Activated T-cell treated with anti-CD3 and anti-CD28 coated beads, Interleukin-2, amount 50 U/mL, for 4 hours (primary cell): ENCODE results near the gene ANKRD44. TPM values are rescaled to one million over a fixed set of nuclear protein-coding genes. Genes with fewer than 3 reads are reported as not detected.

ENCODE experiments used
- ATAC-seq, 2 donors: fragments of 200-7000 bp; cut with Tn5 transposase; one replicate each; pipeline ENCODE4 v1.10.0; 2021
- DNase-seq: peaks from one replicate; pipeline ENCODE4 v3.0.0-alpha.2; 2020
- H3K27me3 Mint-ChIP-seq: one replicate; pipeline ENCODE4 v1.8.0; 2021; ENCODE audit warnings: low read depth, mixed read lengths
- H3K36me3 Mint-ChIP-seq: one replicate; pipeline ENCODE4 v1.8.0; 2022; ENCODE audit warnings: mixed read lengths; ENCODE audit not compliant: insufficient read depth
- H3K4me1 Mint-ChIP-seq: one replicate; pipeline ENCODE4 v1.8.0; 2021; ENCODE audit warnings: low read depth, mixed read lengths
- H3K4me3 Mint-ChIP-seq: one replicate; pipeline ENCODE4 v1.8.0; 2021; ENCODE audit warnings: mild to moderate bottlenecking, moderate library complexity, mixed read lengths
- H3K9me3 Mint-ChIP-seq: one replicate; pipeline ENCODE4 v1.8.0; 2021; ENCODE audit warnings: mixed read lengths
- total RNA-seq, 3 donors: library from RNA; stranded (reverse); gene quantifications; one replicate each; pipeline ENCODE4 v1.2.1, GENCODE V29; 2021

ANKRD44 gene
- total RNA-seq, 3 donors from 2014 or later = 75.0 to 91.5 (median 78.3) TPM

DNA sequence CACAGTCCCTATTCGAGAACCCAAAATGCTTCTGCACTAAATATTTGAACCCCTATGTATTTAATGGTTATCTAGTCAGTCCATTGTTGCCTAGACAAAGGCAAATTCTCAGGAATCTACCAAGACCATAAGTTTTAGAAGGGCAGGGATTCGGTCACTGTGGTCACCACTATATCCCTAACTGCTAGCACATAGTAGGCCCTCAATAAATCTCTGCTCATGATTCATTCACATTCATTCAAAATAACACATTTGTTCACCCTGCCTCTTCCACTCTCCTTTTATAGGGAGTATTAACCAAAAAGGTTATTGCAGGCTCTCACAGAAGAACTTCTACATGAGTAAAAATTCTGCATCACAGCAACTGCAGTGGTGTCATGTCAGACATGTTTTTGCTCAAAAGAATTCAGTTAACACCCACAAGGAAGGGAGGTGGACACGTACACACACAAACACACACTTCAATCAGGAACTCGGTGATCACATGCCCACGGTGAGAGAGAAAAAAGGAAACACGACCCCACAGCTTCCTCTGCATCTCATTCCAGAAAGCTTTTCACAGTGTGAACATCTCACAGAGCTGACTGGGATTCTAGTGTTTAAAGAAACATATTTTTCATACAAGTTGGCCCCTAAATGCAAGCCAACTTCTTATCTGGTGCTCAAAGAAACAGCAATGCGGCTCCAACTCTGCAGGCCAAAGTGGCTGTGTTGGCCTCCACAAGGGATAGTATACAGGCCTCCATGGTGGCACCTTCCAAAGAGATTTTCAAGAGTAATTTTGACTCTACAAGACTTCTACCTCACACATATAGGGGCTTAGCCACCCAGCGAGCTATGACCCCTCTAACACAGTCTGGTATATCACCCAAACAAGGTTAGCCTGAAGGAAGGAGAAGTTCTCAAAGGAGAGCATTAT is 98.0 kb downstream of the ANKRD44 start:
- ATAC-seq (no peak), DNase-seq (no peak)
- peaks cover 2% of the 10 kb centered on the region for H3K36me3 Mint-ChIP-seq
- peak overlapping the region; percentile 62 for H3K4me3 Mint-ChIP-seq
- peaks cover 98% of the 10 kb centered on the region for H3K4me1 Mint-ChIP-seq
- no peaks in the 10 kb centered on the region for H3K9me3 Mint-ChIP-seq
- H3K27me3 Mint-ChIP-seq = no peaks in the 10 kb centered on the region

DNA sequence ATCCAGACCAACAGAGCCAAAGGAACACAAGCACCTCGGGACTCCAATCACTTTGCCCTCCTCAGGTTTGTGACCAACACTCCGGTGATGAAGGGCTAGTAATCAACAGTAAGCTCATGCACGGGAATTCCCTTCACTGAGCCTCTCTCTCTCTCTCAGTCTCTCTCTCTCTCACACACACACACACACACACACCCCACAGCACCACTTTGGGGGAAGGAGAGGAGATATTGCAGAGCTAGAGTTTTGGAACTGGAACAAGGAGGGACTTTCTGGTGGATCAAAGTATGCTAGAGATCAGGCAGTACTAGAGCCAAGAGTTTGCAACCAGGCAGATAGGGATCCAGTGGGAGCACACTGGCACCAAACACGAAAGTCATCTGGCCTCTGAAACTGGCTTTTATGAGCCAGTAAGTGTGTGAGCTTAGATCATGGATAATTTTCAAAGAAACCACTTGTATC is 98.7 kb downstream of the ANKRD44 start:
- Mint-ChIP-seq H3K27me3 (no peaks in the 10 kb centered on the region), H3K9me3 (no peaks in the 10 kb centered on the region), H3K4me3 (peak overlapping the region; percentile 43), H3K4me1 (peaks cover 98% of the 10 kb centered on the region), H3K36me3 (peaks cover 2% of the 10 kb centered on the region)
- DNase-seq = peak; percentile 35
- ATAC-seq = peak; percentile 44 to 57

DNA sequence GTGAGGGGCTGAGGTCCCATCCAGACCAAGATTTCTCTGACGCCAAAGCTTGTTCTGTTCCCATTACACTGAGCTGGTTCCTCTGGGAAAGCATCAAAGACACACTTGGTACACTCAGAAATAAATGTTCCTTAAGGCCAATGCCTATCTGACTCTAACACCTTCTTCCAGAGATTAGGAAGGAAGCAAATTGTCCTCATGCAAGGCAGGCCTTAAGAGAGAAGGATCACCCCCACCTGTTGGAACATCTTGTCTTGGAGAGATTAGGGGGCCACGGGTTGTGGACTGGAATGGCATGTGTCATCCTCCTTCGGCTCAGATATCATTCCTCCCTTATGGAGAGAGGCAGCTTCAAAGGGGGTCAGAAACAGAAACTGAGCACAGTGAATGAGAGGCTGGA is 100.2 kb downstream of the ANKRD44 start:
- no peaks in the 10 kb centered on the region for H3K27me3 Mint-ChIP-seq
- no peak for DNase-seq
- peak overlapping the region; percentile 59 for H3K4me3 Mint-ChIP-seq
- peaks cover 6% of the 10 kb centered on the region for H3K36me3 Mint-ChIP-seq
- peaks cover 98% of the 10 kb centered on the region for H3K4me1 Mint-ChIP-seq
- H3K9me3 Mint-ChIP-seq = no peaks in the 10 kb centered on the region
- ATAC-seq = no peak

DNA sequence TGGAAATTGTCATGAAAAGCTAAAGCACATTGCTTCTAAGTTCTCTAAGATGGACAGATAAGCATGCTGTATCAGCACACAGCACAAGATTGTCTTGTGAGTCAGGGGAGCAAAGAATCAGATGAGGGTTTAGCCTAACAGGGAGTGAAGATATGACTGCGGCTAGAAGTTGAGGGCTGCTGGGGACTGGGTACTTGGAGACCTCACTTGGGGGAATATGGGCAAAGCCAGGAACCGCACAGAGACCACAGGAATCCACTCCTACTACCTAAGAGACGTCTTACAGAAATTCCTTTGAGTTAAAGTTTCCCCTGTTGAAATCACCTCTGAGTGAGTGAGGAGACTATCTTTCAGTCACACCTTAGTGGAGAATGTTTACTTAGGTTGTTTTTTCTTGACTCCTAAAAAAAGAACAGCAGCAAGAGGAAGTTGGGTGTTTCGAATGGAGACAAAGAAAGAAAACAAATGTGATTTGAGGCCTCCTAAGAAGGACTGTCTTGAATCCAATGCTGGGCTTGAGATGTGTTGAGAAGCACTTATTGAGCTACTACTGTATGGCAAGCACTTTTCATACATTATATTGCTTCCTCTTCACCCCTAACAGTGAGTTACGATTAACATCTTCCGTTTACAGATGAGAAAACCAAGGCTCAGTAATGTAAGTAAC is 100.7 kb downstream of the ANKRD44 start:
- DNase-seq (peak; percentile 39), ATAC-seq (peak; percentile 56 to 63)
- H3K9me3 Mint-ChIP-seq = no peaks in the 10 kb centered on the region

DNA sequence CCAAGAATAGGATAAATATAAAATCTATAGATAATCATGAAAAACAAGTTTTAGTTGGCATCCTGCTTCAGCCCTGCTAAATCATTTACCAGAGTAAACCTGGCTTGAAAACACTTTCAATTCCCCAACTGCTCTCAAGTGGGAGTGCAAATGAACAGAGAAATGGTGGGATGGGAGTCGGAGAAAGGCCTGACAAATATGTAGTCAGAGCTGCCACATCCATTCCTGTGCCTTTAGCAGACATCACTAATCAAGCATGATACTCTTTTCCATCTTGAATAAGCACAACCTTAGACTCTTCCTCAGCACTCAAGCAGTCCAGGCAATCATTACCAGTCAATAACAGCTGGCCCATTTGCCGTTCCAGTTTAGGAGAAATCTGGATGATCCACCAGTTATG is 101.3 kb downstream of the ANKRD44 start:
- H3K9me3 Mint-ChIP-seq = no peaks in the 10 kb centered on the region
- H3K4me3 Mint-ChIP-seq = peak overlapping the region; percentile 59
- peaks cover 7% of the 10 kb centered on the region for H3K36me3 Mint-ChIP-seq
- no peak for DNase-seq
- H3K27me3 Mint-ChIP-seq = no peaks in the 10 kb centered on the region
- ATAC-seq = no peak
- H3K4me1 Mint-ChIP-seq = peaks cover 98% of the 10 kb centered on the region

More for the DNA sequence above, 100.7 kb downstream of the ANKRD44 start:
- H3K4me1 Mint-ChIP-seq = peaks cover 98% of the 10 kb centered on the region
- H3K27me3 Mint-ChIP-seq = no peaks in the 10 kb centered on the region
- peak overlapping the region; percentile 59 for H3K4me3 Mint-ChIP-seq
- peaks cover 7% of the 10 kb centered on the region for H3K36me3 Mint-ChIP-seq

DNA sequence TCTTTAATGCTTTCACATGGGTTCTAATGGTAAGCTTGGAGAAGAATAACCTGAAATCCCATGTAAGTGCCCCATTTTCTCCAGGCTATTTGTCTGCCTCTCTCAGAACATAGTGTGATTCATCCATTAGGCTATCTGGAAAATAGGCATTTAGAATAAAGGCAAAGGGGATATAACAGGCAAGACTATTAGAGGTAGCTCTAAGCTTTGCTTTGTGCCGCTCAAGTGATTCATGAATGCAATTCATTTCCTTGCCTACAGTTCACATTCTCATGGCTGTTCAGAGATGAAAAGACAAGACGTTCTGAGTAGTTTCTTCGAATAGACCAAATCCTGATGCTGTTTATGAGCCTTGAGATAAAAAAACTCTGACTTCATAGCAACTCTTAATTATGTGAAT is 101.7 kb downstream of the ANKRD44 start:
- Mint-ChIP-seq H3K4me3 (peak overlapping the region; percentile 59), H3K4me1 (peaks cover 94% of the 10 kb centered on the region), H3K9me3 (no peaks in the 10 kb centered on the region), H3K36me3 (peaks cover 7% of the 10 kb centered on the region), H3K27me3 (no peaks in the 10 kb centered on the region)
- ATAC-seq (peak; percentile 10 to 14), DNase-seq (no peak)

DNA sequence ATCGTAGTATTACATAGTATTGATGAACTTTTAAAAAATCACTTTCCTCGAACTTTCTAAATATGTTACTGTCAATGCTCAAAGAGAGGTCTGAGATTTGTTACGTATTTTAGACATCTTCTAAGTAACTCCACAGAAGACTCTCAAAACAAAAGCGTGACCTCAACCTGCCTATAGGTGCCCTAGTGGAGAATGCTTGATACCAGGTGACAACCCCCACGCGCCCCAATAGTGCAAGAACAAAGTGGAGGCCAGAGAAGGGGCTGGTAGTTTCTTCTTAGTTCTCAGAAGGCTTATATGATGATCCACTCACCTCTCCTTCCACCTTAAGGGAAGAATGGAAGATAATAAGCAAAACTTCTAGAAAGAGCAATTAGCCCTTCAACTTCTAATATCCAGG is 102.6 kb downstream of the ANKRD44 start:
- Mint-ChIP-seq H3K27me3 (no peaks in the 10 kb centered on the region), H3K4me3 (peak overlapping the region; percentile 38), H3K9me3 (no peaks in the 10 kb centered on the region), H3K4me1 (peaks cover 93% of the 10 kb centered on the region), H3K36me3 (peaks cover 14% of the 10 kb centered on the region)
- no peak for DNase-seq
- ATAC-seq = no peak

DNA sequence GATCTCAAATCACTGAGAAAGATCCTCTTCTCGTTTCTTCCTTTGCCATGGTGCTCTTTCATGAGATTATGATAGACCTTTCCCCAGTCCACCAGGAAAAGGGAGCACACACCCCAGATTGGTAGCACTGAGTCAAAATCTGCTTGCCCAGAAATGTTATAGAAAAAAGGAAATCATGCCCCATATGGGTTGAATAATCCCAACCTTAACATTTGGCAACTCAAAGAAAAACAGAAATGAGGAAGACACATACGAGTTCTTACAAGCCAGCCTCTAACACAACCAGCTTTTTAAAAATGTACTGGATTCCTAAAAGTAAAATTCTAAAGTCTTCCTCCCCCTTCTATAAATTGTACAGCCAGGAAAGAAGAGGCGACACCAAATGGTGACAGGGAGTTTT is 103.0 kb downstream of the ANKRD44 start:
- peaks cover 91% of the 10 kb centered on the region for H3K4me1 Mint-ChIP-seq
- ATAC-seq (no peak), DNase-seq (no peak)
- H3K4me3 Mint-ChIP-seq = peak overlapping the region; percentile 25
- no peaks in the 10 kb centered on the region for H3K27me3 Mint-ChIP-seq
- H3K9me3 Mint-ChIP-seq = no peaks in the 10 kb centered on the region
- peaks cover 17% of the 10 kb centered on the region for H3K36me3 Mint-ChIP-seq

DNA sequence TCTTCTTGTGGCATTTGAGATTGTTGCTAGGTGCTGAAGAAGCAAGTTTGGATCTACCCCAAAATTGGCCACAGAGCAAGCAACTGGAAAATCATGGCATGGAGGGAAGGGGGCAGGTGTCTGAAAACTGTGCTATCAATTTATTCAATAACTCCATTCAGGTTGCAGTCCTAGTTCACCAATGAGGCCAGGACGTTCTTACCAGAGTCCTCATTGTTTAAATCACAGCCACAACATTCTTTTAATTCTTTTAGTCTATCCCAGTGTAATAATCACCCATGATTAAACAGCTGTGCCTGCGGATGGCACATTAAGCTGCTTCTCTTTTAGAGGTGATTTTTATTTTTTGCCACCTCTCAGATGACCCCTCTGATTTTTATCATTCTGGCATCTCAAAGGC is 103.5 kb downstream of the ANKRD44 start:
- peaks cover 90% of the 10 kb centered on the region for H3K4me1 Mint-ChIP-seq
- no peak for ATAC-seq

DNA sequence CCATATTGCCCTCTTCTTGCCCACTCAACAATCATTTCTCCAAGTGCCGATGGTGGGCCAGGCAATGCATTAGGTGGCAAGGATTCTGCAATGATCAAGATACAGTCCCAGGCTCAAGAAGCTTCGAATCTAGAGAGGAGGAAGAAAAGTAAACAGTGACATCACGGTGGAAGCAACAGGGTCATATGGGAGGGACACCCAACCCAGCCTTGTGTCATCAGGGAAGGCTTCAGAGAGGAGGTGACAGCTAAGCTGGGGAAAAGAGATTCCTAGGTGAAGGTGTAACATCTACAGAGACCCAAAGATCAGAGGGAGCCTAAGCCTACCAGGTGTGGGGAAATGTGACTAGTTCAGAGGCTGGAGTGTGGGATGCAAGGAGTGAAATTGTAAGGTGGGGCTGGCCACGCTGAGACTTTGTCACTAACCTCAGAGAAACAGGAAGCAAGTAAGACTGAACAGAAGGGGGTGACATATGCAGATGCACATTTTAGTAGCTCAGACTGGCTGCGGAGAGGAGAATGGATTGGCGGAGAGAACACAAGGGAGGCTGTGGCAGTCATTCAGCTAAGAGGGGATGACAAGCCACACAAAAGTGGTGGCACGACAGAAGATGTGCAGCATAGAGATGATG is 104.9 kb downstream of the ANKRD44 start:
- peak; percentile 86 to 89 for ATAC-seq
- Mint-ChIP-seq H3K27me3 (no peaks in the 10 kb centered on the region), H3K4me3 (peak overlapping the region; percentile 68), H3K36me3 (peaks cover 22% of the 10 kb centered on the region), H3K9me3 (no peaks in the 10 kb centered on the region), H3K4me1 (peaks cover 89% of the 10 kb centered on the region)
- peak; percentile 55 for DNase-seq

More for the DNA sequence above, 103.5 kb downstream of the ANKRD44 start:
- Mint-ChIP-seq H3K27me3 (no peaks in the 10 kb centered on the region), H3K4me3 (peak overlapping the region; percentile 25), H3K9me3 (no peaks in the 10 kb centered on the region), H3K36me3 (peaks cover 17% of the 10 kb centered on the region)
- DNase-seq = no peak

DNA sequence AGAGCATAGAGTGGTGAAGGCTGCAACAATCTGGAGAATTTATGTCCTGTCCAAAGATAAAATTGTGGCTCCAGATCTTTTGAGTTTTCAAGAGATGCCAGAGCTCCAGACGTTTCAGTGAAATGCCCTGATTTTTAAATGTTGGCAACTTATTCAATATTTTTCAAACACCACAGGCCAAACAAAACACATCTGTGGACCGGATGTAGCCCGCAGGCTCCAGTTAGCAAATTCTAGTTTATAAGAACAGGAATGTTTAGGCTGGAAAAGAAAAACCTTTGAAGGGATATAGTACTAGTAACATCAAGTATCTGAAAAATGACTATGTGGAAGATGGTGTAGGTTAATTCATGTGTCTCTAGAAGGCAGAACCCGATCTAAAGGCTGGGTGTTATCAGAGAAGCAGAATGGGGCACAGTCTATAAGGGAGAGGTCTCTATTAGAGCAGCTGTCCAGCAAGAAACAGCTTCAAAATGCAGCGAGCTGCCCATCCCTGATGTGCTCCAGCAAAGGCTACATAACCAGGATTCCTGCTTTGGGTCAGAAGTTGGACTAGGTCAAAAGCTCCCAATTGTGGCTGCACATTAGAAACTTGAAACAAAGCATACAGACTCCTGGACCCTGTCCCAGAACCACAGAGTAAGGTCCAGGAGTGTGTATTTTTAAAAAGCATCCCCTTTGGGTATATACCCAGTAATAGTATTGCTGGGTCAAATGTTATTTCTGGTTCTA is 105.9 kb downstream of the ANKRD44 start:
- H3K36me3 Mint-ChIP-seq = peaks cover 22% of the 10 kb centered on the region
- no peaks in the 10 kb centered on the region for H3K9me3 Mint-ChIP-seq
- no peak overlapping the region for H3K4me3 Mint-ChIP-seq
- H3K27me3 Mint-ChIP-seq = no peaks in the 10 kb centered on the region
- H3K4me1 Mint-ChIP-seq = peaks cover 89% of the 10 kb centered on the region
- ATAC-seq (no peak), DNase-seq (no peak)

DNA sequence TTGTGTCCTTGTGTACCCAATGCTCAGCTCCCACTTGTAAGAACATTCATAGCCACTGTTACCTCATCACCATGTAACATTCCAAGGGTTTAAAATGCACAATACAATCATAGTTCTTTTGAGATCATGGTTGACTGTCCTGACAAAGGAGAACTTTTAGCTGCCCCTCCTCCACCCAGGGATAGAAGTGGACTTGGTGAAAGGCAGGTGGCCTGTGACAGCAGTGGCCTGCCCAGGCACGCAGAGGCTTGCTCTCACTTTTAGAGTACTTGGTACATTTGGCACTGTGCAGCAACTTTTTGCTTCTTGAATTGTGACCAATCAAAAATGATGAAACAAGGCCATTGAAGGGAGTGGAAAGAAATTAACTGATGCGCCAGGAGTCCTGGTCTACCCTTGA is 108.7 kb downstream of the ANKRD44 start:
- Mint-ChIP-seq H3K4me1 (peaks cover 89% of the 10 kb centered on the region), H3K36me3 (peaks cover 22% of the 10 kb centered on the region), H3K4me3 (peak overlapping the region; percentile 37), H3K27me3 (no peaks in the 10 kb centered on the region), H3K9me3 (no peaks in the 10 kb centered on the region)
- ATAC-seq (no peak), DNase-seq (no peak)

DNA sequence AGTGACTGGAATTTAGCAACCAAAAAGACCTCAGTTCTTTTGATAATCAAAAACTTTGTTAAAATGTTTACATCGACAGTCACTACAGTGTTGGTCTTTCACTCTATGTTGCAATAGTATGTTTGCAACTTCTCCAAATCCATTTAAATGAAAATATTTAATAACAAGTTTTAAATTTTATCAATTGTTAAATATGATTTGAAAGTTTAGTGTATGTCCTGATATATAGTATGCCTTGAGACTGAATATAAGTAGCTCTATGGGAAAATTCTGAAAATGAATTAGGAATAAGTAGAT is 109.9 kb downstream of the ANKRD44 start:
- no peaks in the 10 kb centered on the region for H3K27me3 Mint-ChIP-seq
- no peaks in the 10 kb centered on the region for H3K9me3 Mint-ChIP-seq
- H3K4me3 Mint-ChIP-seq = peak overlapping the region; percentile 44
- peaks cover 19% of the 10 kb centered on the region for H3K36me3 Mint-ChIP-seq
- no peak for ATAC-seq
- peaks cover 89% of the 10 kb centered on the region for H3K4me1 Mint-ChIP-seq
- no peak for DNase-seq
